SK-MEL-5 (cell line): ENCODE data around the gene MBNL1. TPM values are rescaled to one million over a fixed set of nuclear protein-coding genes. Genes with fewer than 3 reads are reported as not detected.

Experiments used
- DNase-seq: peaks from one replicate; pipeline ENCODE4 v3.0.0-alpha.2; 2016; ENCODE audit warnings: low read depth, low spot score
- in situ Hi-C: cut with HindIII; loops from 2 replicates; pipeline ENCODE4 v1.10.0; 2016; ENCODE audit warnings: low sequenced_read_pairs, high pct_unique_total_duplicates, low pct_unique_long_range_greater_than_20kb
- total RNA-seq: library from RNA; depleted of rRNA; stranded (reverse); fragments of >200 nt; shearing (Covaris generic); gene quantifications from 2 replicates; pipeline ENCODE4 v1.2.3, GENCODE V29; 2014

MBNL1 gene
- total RNA-seq, 1 experiment from 2014 or later: 116 TPM

- in situ Hi-C loops: loop anchor here (25.0 kb wide), 1 partner anchor 152 kb away; no protein-coding TSS in a partner anchor
- no peak for DNase-seq
Observed at GRCh38 chr3:152285509-152285908, 16.8 kb downstream of the MBNL1 start.

GRCh38 chr3:152287898-152288576 is 19.3 kb downstream of the MBNL1 start:
- in situ Hi-C loops: loop anchor here (25.0 kb wide), 1 partner anchor 149 kb away; no protein-coding TSS in a partner anchor
- DNase-seq: no peak

GRCh38 chr3:152288681-152289080 is 20.0 kb downstream of the MBNL1 start:
- in situ Hi-C loops: loop anchor here (25.0 kb wide), 1 partner anchor 149 kb away; no protein-coding TSS in a partner anchor
- DNase-seq: no peak

GRCh38 chr3:152289708-152290107 is 21.0 kb downstream of the MBNL1 start:
- in situ Hi-C loops: loop anchor here (25.0 kb wide), 1 partner anchor 148 kb away; no protein-coding TSS in a partner anchor
- DNase-seq: no peak

GRCh38 chr3:152290374-152290773 is 21.6 kb downstream of the MBNL1 start:
- in situ Hi-C loops: loop anchor here (25.0 kb wide), 1 partner anchor 147 kb away; no protein-coding TSS in a partner anchor
- DNase-seq: no peak

- no peak for DNase-seq
- in situ Hi-C loops: loop anchor here (25.0 kb wide), 1 partner anchor 146 kb away; no protein-coding TSS in a partner anchor
Observed at GRCh38 chr3:152291238-152291637, 22.5 kb downstream of the MBNL1 start.

- in situ Hi-C loops: loop anchor here (25.0 kb wide), 1 partner anchor 146 kb away; no protein-coding TSS in a partner anchor
- DNase-seq: no peak
Observed at GRCh38 chr3:152291649-152292066, 22.9 kb downstream of the MBNL1 start.

- no peak for DNase-seq
- in situ Hi-C loops: loop anchor here (25.0 kb wide), 1 partner anchor 145 kb away; no protein-coding TSS in a partner anchor
Observed at GRCh38 chr3:152292366-152292765, 23.6 kb downstream of the MBNL1 start.

- in situ Hi-C loops: loop anchor here (25.0 kb wide), 1 partner anchor 144 kb away; no protein-coding TSS in a partner anchor
- DNase-seq: no peak
Observed at GRCh38 chr3:152293347-152294006, 24.7 kb downstream of the MBNL1 start.

- DNase-seq: no peak
- in situ Hi-C loops: loop anchor here (25.0 kb wide), 1 partner anchor 142 kb away; no protein-coding TSS in a partner anchor
Observed at GRCh38 chr3:152295344-152295743, 26.6 kb downstream of the MBNL1 start.

GRCh38 chr3:152295806-152296205 is 27.1 kb downstream of the MBNL1 start:
- in situ Hi-C loops: loop anchor here (25.0 kb wide), 1 partner anchor 141 kb away; no protein-coding TSS in a partner anchor
- no peak for DNase-seq

GRCh38 chr3:152296382-152296781 is 27.7 kb downstream of the MBNL1 start:
- in situ Hi-C loops: loop anchor here (25.0 kb wide), 1 partner anchor 141 kb away; no protein-coding TSS in a partner anchor
- no peak for DNase-seq

GRCh38 chr3:152296971-152297370 is 28.2 kb downstream of the MBNL1 start:
- DNase-seq: no peak
- in situ Hi-C loops: loop anchor here (25.0 kb wide), 1 partner anchor 140 kb away; no protein-coding TSS in a partner anchor

GRCh38 chr3:152298393-152299248 is 29.9 kb downstream of the MBNL1 start:
- DNase-seq: peak; percentile 100
- in situ Hi-C loops: loop anchor here (25.0 kb wide), 1 partner anchor 139 kb away; no protein-coding TSS in a partner anchor

GRCh38 chr3:152299249-152299976 is 30.7 kb downstream of the MBNL1 start:
- in situ Hi-C loops: loop anchor here (25.0 kb wide), 1 partner anchor 138 kb away; no protein-coding TSS in a partner anchor
- DNase-seq: no peak

GRCh38 chr3:152300029-152300731 is 31.5 kb downstream of the MBNL1 start:
- in situ Hi-C loops: no loop called here
- DNase-seq: peak; percentile 16
